Measurements from ENCODE around the gene MATN1. TPM values are rescaled to one million over a fixed set of nuclear protein-coding genes. Genes with fewer than 3 reads are reported as not detected.

Gene MATN1
- total RNA-seq, 1 experiment from 2014 or later: 0.12 TPM

DNA sequence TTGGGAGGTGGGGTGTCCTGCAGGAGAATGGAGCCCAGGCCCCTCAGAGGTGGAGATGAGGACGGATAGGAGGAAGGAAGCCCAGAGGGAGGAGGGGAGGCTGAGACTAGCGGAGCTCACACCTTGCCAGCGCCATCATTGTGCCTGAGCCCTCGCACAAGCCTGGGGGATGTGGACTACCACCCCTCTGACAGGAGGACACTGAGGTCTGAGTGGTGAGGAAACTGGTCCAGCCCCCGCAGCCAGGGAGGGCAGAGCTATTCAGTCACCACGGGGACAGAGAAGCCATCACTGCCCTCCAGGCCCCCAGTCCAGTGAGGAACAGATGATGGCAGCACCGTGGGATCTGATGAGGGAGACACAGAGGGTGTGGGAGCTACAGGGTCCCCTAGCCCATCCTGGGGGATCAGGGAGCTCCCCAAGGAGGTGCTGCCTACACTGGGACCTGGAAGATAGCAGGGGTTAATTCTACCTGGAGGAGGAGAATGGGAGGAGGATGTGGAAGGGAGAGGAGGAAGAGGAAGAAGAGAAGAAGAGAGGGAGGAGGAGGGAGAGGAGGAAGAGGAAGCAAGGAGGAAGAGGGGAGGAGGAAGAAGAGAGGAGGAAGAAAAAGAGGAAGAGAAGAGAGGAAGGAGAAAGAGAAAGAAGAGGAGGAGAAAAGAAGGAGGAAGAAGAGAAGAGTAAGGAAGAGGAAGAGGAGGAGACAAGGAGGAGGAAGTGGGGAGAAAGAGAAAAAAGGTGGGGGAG lies 31.0 kb downstream of the MATN1 start (continued):
- no peak for TF ChIP-seq SIN3A (IDR thresholded peaks at IDR 0.05; ENCODE audit: low read depth)
- TF ChIP-seq CEBPB (IDR thresholded peaks at IDR 0.05; ENCODE audit: low read depth): no peak
- no peak for TF ChIP-seq POLR2A (IDR thresholded peaks at IDR 0.05; ENCODE audit: borderline replicate concordance, extremely low read depth, insufficient read depth, insufficient read length)

DNA sequence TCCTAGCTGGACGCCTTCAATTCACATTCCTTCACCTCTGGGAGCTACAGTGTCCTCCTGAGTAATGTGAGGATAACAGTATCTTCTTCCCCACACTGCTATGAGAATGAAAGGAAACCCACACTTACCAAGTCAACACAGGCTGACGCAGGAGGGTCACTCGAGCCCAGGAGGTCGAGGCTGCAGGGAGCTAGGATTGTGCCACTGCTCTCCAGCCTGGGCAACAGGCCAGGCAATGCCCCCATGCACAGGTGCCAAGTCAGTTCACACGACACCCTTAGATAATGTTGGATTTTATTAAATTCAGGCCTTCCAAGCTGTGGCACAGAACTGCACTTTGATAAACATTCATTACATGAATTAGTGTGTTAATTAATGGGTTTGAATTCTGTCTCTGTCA lies 31.9 kb downstream of the MATN1 start:
- no peak overlapping the region for H3K27ac ChIP-seq (ENCODE audit: low read depth, low read length)
- RAD21 ChIA-PET (ENCODE audit: low non-redundant PET in 1 of 2, low total read pairs in 2 of 2, uncharacterized antibody in 2 of 2, unreplicated experiment in 2 of 2): no interaction called here

More for the DNA sequence above, 31.9 kb downstream of the MATN1 start:
- Histone ChIP-seq H3K9ac (ENCODE audit: low read length) (no peak overlapping the region), H3K27me3 (ENCODE audit: insufficient read depth, low read length) (no peaks in the 10 kb centered on the region), H3K9me2 (ENCODE audit: insufficient read depth) (no peaks in the 10 kb centered on the region), H3K9me3 (ENCODE audit: control insufficient read depth in 1 of 2, insufficient read depth in 1 of 2, low read depth in 1 of 2, low read length in 2 of 2) (no peaks in the 10 kb centered on the region), H3K4me2 (ENCODE audit: low read length) (no peak overlapping the region), H3K36me3 (ENCODE audit: control insufficient read depth in 1 of 2, insufficient read depth in 2 of 2, low read length in 2 of 2) (no peaks in the 10 kb centered on the region), H3K79me2 (ENCODE audit: insufficient read depth, low read length) (no peaks in the 10 kb centered on the region), H3K4me1 (ENCODE audit: control insufficient read depth in 1 of 2, insufficient read depth in 2 of 2, low read length in 2 of 2) (peaks cover 0 to 6% of the 10 kb centered on the region in 2 experiments; a peak in 1 of 4 replicates), H3K4me3 (replicated peaks in 1 of 2; ENCODE audit: low read depth in 1 of 2, low read length in 2 of 2) (no peak overlapping the region), H2AFZ (ENCODE audit: low read depth, low read length, poor library complexity, severe bottlenecking) (no peak overlapping the region), H4K20me1 (ENCODE audit: insufficient read depth) (no peaks in the 10 kb centered on the region)
- no TSS peak for BruUV-seq (replicated peaks)
- no peak for DNase-seq (ENCODE audit: low read depth, low spot score)
- intact Hi-C loops (cut with micrococcal nuclease): no loop called here
- CTCF ChIA-PET: no interaction called here
- TF ChIP-seq TCF7L2 (IDR thresholded peaks at IDR 0.05; ENCODE audit: borderline replicate concordance, extremely low read depth, insufficient read depth, insufficient read length) (no peak), YY1 (IDR thresholded peaks at IDR 0.05; ENCODE audit: extremely low read depth, insufficient replicate concordance, low read depth, low read length) (no peak), RAD21 (IDR thresholded peaks at IDR 0.05; ENCODE audit: low read depth) (no peak), ZFX (IDR thresholded peaks at IDR 0.05) (no peak), SP1 (IDR thresholded peaks at IDR 0.05; ENCODE audit: low read depth) (no peak), SIN3A (IDR thresholded peaks at IDR 0.05; ENCODE audit: low read depth) (no peak), ELF1 (IDR thresholded peaks at IDR 0.05; ENCODE audit: borderline replicate concordance, low read depth) (no peak)
- TF ChIP-seq, protein P1, sequence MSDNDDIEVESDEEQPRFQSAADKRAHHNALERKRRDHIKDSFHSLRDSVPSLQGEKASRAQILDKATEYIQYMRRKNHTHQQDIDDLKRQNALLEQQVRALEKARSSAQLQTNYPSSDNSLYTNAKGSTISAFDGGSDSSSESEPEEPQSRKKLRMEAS (IDR thresholded peaks at IDR 0.05): no peak
- TF ChIP-seq, protein P2, sequence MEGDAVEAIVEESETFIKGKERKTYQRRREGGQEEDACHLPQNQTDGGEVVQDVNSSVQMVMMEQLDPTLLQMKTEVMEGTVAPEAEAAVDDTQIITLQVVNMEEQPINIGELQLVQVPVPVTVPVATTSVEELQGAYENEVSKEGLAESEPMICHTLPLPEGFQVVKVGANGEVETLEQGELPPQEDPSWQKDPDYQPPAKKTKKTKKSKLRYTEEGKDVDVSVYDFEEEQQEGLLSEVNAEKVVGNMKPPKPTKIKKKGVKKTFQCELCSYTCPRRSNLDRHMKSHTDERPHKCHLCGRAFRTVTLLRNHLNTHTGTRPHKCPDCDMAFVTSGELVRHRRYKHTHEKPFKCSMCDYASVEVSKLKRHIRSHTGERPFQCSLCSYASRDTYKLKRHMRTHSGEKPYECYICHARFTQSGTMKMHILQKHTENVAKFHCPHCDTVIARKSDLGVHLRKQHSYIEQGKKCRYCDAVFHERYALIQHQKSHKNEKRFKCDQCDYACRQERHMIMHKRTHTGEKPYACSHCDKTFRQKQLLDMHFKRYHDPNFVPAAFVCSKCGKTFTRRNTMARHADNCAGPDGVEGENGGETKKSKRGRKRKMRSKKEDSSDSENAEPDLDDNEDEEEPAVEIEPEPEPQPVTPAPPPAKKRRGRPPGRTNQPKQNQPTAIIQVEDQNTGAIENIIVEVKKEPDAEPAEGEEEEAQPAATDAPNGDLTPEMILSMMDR (IDR thresholded peaks at IDR 0.05 in 2 of 3, conservative IDR thresholded peaks at IDR 0.05 in 1 of 3; ENCODE audit: borderline replicate concordance in 1 of 3, insufficient read depth in 1 of 3, low read depth in 2 of 3, low read length in 2 of 3): no peak
- TF ChIP-seq, protein P3, sequence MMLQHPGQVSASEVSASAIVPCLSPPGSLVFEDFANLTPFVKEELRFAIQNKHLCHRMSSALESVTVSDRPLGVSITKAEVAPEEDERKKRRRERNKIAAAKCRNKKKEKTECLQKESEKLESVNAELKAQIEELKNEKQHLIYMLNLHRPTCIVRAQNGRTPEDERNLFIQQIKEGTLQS (IDR thresholded peaks at IDR 0.05): no peak
- ATAC-seq: no peak
- POLR2A ChIA-PET: interaction anchor here (0.6 kb wide), 1 partner anchor 201 kb away, joined by 3 read pairs; no protein-coding TSS in a partner anchor
